Loucy (cell line): ENCODE data around the gene PCYT2.

Experiments
- EZH2phosphoT487 ChIP-seq: fragments of 200-600 bp; IDR thresholded peaks from 2 replicates; pipeline ENCODE4 v1.6.1; 2018; ENCODE audit warnings: antibody characterized with exemption, mild to moderate bottlenecking, moderate library complexity, borderline replicate concordance
- TF ChIP-seq, protein P1 (sequence below): fragments of 200-600 bp; sonication (generic); conservative IDR thresholded peaks from 2 replicates; pipeline ENCODE4 v1.5.1; 2014; ENCODE audit warnings: mild to moderate bottlenecking, antibody characterized with exemption, low read length

GRCh38 chr17:81907219-81908145, 3.7 kb downstream of the PCYT2 start:
- TF ChIP-seq, protein P1, sequence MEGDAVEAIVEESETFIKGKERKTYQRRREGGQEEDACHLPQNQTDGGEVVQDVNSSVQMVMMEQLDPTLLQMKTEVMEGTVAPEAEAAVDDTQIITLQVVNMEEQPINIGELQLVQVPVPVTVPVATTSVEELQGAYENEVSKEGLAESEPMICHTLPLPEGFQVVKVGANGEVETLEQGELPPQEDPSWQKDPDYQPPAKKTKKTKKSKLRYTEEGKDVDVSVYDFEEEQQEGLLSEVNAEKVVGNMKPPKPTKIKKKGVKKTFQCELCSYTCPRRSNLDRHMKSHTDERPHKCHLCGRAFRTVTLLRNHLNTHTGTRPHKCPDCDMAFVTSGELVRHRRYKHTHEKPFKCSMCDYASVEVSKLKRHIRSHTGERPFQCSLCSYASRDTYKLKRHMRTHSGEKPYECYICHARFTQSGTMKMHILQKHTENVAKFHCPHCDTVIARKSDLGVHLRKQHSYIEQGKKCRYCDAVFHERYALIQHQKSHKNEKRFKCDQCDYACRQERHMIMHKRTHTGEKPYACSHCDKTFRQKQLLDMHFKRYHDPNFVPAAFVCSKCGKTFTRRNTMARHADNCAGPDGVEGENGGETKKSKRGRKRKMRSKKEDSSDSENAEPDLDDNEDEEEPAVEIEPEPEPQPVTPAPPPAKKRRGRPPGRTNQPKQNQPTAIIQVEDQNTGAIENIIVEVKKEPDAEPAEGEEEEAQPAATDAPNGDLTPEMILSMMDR: peak; percentile 40
- TF ChIP-seq EZH2phosphoT487: no peak
